Measurements from ENCODE around the gene TBC1D22A.

Gene TBC1D22A

DNA sequence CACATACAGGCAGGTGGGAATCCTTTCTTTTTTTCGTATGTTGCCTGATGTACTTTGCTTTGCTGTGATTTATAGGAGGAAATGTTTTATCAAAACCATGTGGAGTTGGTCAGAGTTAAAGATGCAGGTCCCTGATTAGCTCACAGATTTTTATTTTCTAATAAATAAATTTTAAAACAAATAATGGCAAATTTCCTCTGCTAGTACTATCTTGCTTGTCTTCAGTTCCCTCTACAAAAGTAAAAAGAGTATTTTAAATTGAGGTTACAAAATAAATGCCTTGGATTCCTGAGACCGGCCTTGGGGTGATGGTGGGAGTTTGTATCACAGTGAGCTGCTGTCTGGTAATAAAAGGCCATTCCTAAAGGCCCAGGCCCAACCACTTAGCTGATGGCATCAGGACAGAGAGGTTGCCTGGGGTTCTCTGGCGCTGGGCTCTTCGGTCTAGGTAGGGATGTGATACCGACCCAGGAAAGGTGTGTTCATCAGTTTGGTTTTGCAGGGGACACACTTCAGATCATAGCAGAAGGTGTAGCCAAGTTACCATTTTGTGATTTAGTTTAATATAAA, 129.0 kb downstream of the TBC1D22A start:
- H3K36me3 ChIP-seq (ENCODE audit: insufficient read depth, low read length): no peaks in the 10 kb centered on the region
- H3K9ac ChIP-seq (ENCODE audit: low read depth, low read length): no peak overlapping the region
- H3K9me3 ChIP-seq (ENCODE audit: control insufficient read depth, insufficient read depth, low read length): no peaks in the 10 kb centered on the region
- no peaks in the 10 kb centered on the region for H3K4me1 ChIP-seq (ENCODE audit: insufficient read depth, low read length)

DNA sequence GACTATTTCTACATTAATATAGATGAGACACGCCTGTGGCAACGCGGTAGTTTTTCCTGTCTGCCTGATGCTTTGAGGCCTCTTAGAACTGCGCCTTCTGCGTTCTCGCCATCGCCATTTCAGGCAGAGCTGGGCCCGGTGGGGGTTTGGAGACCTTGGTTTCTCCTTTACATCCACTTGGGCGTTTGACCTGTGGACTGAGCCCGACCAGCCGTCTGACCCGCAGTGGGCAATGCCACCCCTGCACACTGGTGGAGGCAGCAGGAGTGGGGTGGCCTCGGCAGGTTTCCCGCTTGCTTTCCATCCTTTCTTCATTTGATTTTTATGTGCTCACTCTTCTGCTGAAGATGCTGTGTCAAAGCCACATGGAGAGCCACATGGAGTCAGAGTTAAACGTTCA, 130.4 kb downstream of the TBC1D22A start:
- no peak overlapping the region for H3K9ac ChIP-seq (ENCODE audit: low read depth, low read length)
- no peaks in the 10 kb centered on the region for H3K9me3 ChIP-seq (ENCODE audit: control insufficient read depth, insufficient read depth, low read length)
- no peaks in the 10 kb centered on the region for H3K4me1 ChIP-seq (ENCODE audit: insufficient read depth, low read length)
- no peaks in the 10 kb centered on the region for H3K36me3 ChIP-seq (ENCODE audit: insufficient read depth, low read length)

DNA sequence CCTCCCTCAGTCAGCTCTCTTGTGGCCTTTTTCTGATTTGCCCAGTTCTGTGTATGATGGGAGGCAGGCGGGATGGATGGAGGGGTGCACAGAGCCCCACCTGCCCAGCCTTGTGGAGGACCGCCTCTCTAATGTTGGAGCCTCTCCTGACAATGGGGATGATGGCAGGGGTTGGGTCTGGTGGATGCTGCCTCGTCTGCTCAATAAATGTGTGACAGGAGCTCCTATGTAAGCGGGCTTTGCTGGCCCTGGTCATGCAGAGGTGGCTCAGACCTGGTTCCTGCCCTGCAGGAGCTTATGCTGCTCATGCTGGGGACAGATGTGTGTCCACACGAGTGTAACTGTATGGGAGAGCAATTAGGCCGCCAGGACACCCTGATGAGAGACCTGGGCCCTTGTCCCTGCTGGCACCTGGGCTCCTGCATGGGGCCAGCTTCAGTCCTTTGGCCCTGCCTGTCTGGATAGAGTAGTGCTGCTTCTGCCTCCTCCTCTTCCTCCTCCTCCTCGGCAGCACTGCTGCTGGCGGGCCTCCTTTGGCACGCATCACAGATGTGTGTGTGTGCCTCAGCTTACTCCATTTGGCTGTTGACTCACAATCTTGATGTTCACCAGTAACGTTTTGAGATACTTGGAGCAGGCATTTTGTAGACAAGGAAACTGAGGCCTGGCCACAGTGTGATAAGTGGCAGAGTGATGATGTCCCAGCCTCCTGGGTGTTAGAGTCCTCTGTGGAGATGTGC, 131.0 kb downstream of the TBC1D22A start:
- Histone ChIP-seq H3K4me1 (ENCODE audit: insufficient read depth, low read length) (no peaks in the 10 kb centered on the region), H3K36me3 (ENCODE audit: insufficient read depth, low read length) (no peaks in the 10 kb centered on the region), H3K9ac (ENCODE audit: low read depth, low read length) (no peak overlapping the region), H3K9me3 (ENCODE audit: control insufficient read depth, insufficient read depth, low read length) (no peaks in the 10 kb centered on the region)

- Histone ChIP-seq H3K9me3 (ENCODE audit: control insufficient read depth, insufficient read depth, low read length) (no peaks in the 10 kb centered on the region), H3K9ac (ENCODE audit: low read depth, low read length) (no peak overlapping the region), H3K4me1 (ENCODE audit: insufficient read depth, low read length) (no peaks in the 10 kb centered on the region), H3K36me3 (ENCODE audit: insufficient read depth, low read length) (no peaks in the 10 kb centered on the region)
Observed at GRCh38 chr22:46894081-46894671, 131.7 kb downstream of the TBC1D22A start.

DNA sequence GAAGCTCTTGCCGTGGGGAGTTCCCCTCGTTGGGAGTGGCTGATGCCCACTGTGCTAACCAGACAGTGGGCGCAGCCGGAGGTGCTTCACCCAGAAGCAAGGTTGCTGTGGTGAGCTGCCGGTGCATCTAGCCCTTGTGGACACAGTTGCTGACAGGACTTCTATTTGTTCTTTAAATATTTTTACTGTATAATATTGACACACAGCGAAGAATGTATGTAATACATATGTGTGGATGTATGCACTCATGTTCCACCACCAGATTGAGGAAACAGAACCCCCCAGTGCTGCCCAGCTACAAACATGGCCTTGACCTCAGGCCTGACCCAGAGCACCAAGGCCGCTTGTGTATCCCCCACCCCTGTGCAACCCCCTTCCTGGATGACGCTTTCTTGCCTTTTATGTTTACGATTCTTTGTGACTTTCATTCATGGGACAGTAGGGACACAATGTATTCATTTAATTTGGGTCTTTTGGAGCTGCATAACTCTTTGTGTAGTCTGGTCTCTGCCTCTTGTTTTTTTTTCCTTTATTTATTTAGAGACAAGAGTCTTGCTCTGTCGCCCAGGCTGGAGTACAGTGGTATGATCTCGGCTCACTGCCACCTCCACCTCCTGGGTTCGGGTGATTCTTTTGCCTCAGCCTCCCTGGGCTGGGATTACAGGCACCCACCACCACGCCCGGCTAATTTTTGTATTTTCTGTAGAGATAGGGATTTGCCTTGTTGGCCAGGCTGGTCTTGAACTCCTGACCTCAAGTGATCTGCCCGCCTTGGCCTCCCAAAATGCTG, 132.6 kb downstream of the TBC1D22A start:
- Histone ChIP-seq H3K36me3 (ENCODE audit: insufficient read depth, low read length) (no peaks in the 10 kb centered on the region), H3K9me3 (ENCODE audit: control insufficient read depth, insufficient read depth, low read length) (no peaks in the 10 kb centered on the region), H3K9ac (ENCODE audit: low read depth, low read length) (no peak overlapping the region), H3K4me1 (ENCODE audit: insufficient read depth, low read length) (no peaks in the 10 kb centered on the region)

DNA sequence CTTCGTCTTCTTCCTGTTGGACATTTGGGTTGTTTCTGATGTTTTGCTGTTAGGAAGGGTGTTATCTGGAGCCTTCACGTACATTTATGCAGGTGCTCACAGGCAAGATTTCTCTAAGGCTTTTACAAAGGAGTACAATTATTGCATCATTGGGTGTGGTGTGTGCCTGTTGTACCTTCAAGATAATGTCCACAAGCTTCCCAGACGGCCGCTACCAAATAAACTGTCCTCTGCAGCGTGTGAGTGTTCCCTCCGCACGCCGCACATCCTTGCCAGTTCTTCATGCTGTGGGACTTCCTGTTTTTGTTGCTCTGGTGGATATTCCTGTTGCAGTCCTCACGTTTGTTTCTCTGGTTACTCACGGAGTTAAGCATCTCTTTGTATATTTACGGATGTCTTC, 133.3 kb downstream of the TBC1D22A start:
- Histone ChIP-seq H3K36me3 (ENCODE audit: insufficient read depth, low read length) (no peaks in the 10 kb centered on the region), H3K9ac (ENCODE audit: low read depth, low read length) (no peak overlapping the region), H3K9me3 (ENCODE audit: control insufficient read depth, insufficient read depth, low read length) (no peaks in the 10 kb centered on the region), H3K4me1 (ENCODE audit: insufficient read depth, low read length) (no peaks in the 10 kb centered on the region)

- no peaks in the 10 kb centered on the region for H3K4me1 ChIP-seq (ENCODE audit: insufficient read depth, low read length)
- H3K36me3 ChIP-seq (ENCODE audit: insufficient read depth, low read length): no peaks in the 10 kb centered on the region
- H3K9me3 ChIP-seq (ENCODE audit: control insufficient read depth, insufficient read depth, low read length): no peaks in the 10 kb centered on the region
- H3K9ac ChIP-seq (ENCODE audit: low read depth, low read length): no peak overlapping the region
Observed at GRCh38 chr22:46896166-46896565, 133.7 kb downstream of the TBC1D22A start.

GRCh38 chr22:46896568-46897245, 134.3 kb downstream of the TBC1D22A start:
- Histone ChIP-seq H3K4me1 (ENCODE audit: insufficient read depth, low read length) (no peaks in the 10 kb centered on the region), H3K36me3 (ENCODE audit: insufficient read depth, low read length) (no peaks in the 10 kb centered on the region), H3K9me3 (ENCODE audit: control insufficient read depth, insufficient read depth, low read length) (no peaks in the 10 kb centered on the region)

GRCh38 chr22:46897246-46897623, 134.8 kb downstream of the TBC1D22A start:
- H3K9ac ChIP-seq (ENCODE audit: low read depth, low read length): no peak overlapping the region
- no peaks in the 10 kb centered on the region for H3K4me1 ChIP-seq (ENCODE audit: insufficient read depth, low read length)
- H3K36me3 ChIP-seq (ENCODE audit: insufficient read depth, low read length): no peaks in the 10 kb centered on the region
- no peaks in the 10 kb centered on the region for H3K9me3 ChIP-seq (ENCODE audit: control insufficient read depth, insufficient read depth, low read length)

More at GRCh38 chr22:46896568-46897245, 134.3 kb downstream of the TBC1D22A start:
- no peak overlapping the region for H3K9ac ChIP-seq (ENCODE audit: low read depth, low read length)

DNA sequence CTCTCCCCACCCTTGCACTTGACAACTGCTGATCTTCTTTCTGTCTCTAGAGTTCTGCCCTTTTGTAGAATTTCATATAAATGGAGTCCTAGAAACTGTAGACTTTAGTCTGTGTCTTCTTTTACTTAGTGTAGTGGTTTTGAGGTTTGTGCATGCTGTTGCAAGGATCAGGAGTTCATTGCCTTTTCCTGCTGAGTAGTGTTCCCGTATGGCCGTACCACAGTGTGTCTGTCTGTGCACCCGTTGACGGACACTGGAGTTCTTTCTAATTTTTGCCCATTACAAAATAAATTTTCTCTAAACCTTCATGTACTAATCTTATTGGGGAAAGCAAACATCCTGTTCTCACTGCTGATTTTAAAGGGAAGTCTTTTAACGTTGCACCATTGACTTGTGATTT, 138.1 kb downstream of the TBC1D22A start:
- Histone ChIP-seq H3K9ac (ENCODE audit: low read depth, low read length) (no peak overlapping the region), H3K9me3 (ENCODE audit: control insufficient read depth, insufficient read depth, low read length) (no peaks in the 10 kb centered on the region)

GRCh38 chr22:46902436-46902835, 140.0 kb downstream of the TBC1D22A start:
- Histone ChIP-seq H3K4me1 (ENCODE audit: insufficient read depth, low read length) (peaks cover 4% of the 10 kb centered on the region), H3K9me3 (ENCODE audit: control insufficient read depth, insufficient read depth, low read length) (no peaks in the 10 kb centered on the region), H3K9ac (ENCODE audit: low read depth, low read length) (no peak overlapping the region), H3K36me3 (ENCODE audit: insufficient read depth, low read length) (no peaks in the 10 kb centered on the region)

More for the DNA sequence above, 138.1 kb downstream of the TBC1D22A start:
- Histone ChIP-seq H3K4me1 (ENCODE audit: insufficient read depth, low read length) (peaks cover 4% of the 10 kb centered on the region), H3K36me3 (ENCODE audit: insufficient read depth, low read length) (no peaks in the 10 kb centered on the region)

GRCh38 chr22:46902998-46903916, 140.8 kb downstream of the TBC1D22A start:
- Histone ChIP-seq H3K9ac (ENCODE audit: low read depth, low read length) (no peak overlapping the region), H3K9me3 (ENCODE audit: control insufficient read depth, insufficient read depth, low read length) (no peaks in the 10 kb centered on the region), H3K4me1 (ENCODE audit: insufficient read depth, low read length) (peaks cover 4% of the 10 kb centered on the region), H3K36me3 (ENCODE audit: insufficient read depth, low read length) (no peaks in the 10 kb centered on the region)

DNA sequence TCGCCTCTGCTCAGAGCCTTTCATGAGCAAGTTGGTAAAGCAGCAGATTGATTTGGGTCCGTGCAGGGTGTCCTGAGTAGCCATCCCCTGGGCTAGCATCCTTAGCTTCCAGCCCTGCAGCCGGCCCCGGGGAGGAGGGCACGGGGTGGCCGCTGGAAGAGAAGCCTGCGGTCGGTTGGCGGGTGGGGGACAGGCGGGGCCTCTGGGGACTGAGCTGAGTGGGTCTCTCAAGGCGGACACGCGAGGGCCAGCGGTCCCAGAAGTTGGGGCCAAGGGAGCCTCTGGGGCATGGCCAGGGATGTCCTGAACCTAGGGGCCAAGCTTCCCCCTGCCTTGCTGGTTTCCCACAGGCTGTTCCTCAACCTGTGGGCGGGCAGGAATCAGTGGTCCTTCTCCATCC, 143.0 kb downstream of the TBC1D22A start:
- Histone ChIP-seq H3K4me1 (ENCODE audit: insufficient read depth, low read length) (peaks cover 4% of the 10 kb centered on the region), H3K9me3 (ENCODE audit: control insufficient read depth, insufficient read depth, low read length) (no peaks in the 10 kb centered on the region), H3K9ac (ENCODE audit: low read depth, low read length) (no peak overlapping the region), H3K36me3 (ENCODE audit: insufficient read depth, low read length) (no peaks in the 10 kb centered on the region)

Data from ES-I3 (cell line).